NAMALWA (cell line): ENCODE data around the gene IGLL5.
"Not testable (repeated sequence)": the region's sequence is repeated elsewhere in the genome, so short reads cannot be mapped to it uniquely, and the experiment has no call there.

Experiments
- DNase-seq: peaks from one replicate; pipeline ENCODE4 v3.0.0-alpha.2; 2015; ENCODE audit warnings: low spot score

Gene IGLL5

GRCh38 chr22:22914726-22915669, 27.4 kb downstream of the IGLL5 start:
- no peak for DNase-seq

GRCh38 chr22:22915670-22916035, 28.0 kb downstream of the IGLL5 start:
- no peak for DNase-seq

GRCh38 chr22:22916215-22916951, 28.8 kb downstream of the IGLL5 start:
- DNase-seq, result no peak

- DNase-seq, result no peak
These were observed 29.3 kb downstream of the IGLL5 start for GRCh38 chr22:22916952-22917290.

GRCh38 chr22:22917377-22917776, 29.8 kb downstream of the IGLL5 start:
- no peak for DNase-seq

GRCh38 chr22:22918297-22918965, 30.8 kb downstream of the IGLL5 start:
- no peak for DNase-seq

- no peak for DNase-seq
These were observed 31.4 kb downstream of the IGLL5 start for GRCh38 chr22:22919041-22919440.

- no peak for DNase-seq
These were observed 32.6 kb downstream of the IGLL5 start for GRCh38 chr22:22920104-22920654.

- DNase-seq, result no peak
These were observed 33.4 kb downstream of the IGLL5 start for GRCh38 chr22:22920910-22921550.

- DNase-seq, result no peak
These were observed 34.0 kb downstream of the IGLL5 start for GRCh38 chr22:22921575-22921974.

GRCh38 chr22:22922092-22922953, 34.7 kb downstream of the IGLL5 start:
- not testable (repeated sequence) for DNase-seq

GRCh38 chr22:22922954-22923319, 35.3 kb downstream of the IGLL5 start:
- no peak for DNase-seq

- no peak for DNase-seq
These were observed 35.8 kb downstream of the IGLL5 start for GRCh38 chr22:22923379-22923778.

GRCh38 chr22:22923930-22924329, 36.3 kb downstream of the IGLL5 start:
- no peak for DNase-seq

- no peak for DNase-seq
These were observed 36.9 kb downstream of the IGLL5 start for GRCh38 chr22:22924369-22925145.

- no peak for DNase-seq
These were observed 37.7 kb downstream of the IGLL5 start for GRCh38 chr22:22925146-22925804.

- DNase-seq, result peak; percentile 41
These were observed 38.3 kb downstream of the IGLL5 start for GRCh38 chr22:22925805-22926369.

- no peak for DNase-seq
These were observed 39.0 kb downstream of the IGLL5 start for GRCh38 chr22:22926370-22927195.
